ENCODE measurements around the gene KRT75. TPM values are rescaled to one million over a fixed set of nuclear protein-coding genes. Genes with fewer than 3 reads are reported as not detected.
A peak's percentile ranks its signal among the peaks of the same experiment; 100 is the strongest.

The KRT75 gene
- total RNA-seq, 1 experiment from 2014 or later = not detected

DNA sequence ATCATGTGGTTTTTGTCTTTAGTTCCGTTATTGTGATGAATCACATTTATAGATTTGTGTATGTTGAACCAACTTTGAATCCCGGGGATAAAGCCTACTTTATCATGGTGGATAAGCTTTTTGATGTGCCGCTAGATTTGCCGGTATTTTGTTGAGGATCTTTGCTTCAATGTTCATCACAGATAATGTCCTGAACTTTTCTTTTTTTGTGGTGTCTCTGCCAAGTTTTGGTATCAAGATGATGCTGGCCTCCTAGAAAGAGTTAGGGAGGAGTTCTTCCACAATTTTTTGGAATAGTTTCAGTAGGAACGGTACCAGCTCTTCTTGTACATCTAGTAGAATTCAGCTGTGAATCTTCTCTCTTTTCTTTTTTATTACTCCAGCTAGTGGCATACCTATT, 24.7 kb upstream of the KRT75 start:
- BruUV-seq (replicated peaks) = no TSS peak
- no peaks in the 10 kb centered on the region for H3K27me3 Mint-ChIP-seq (ENCODE audit: insufficient read depth, unreplicated experiment)
- intact Hi-C loops (cut with micrococcal nuclease) = no loop called here
- H3K9me3 Mint-ChIP-seq (ENCODE audit: unreplicated experiment) = no peaks in the 10 kb centered on the region
- CTCF ChIA-PET = interaction anchor here (0.7 to 1.4 kb wide), 2 partner anchors 58 to 61 kb away, joined by 3 to 4 read pairs; no protein-coding TSS in a partner anchor
- peaks cover 21% of the 10 kb centered on the region for H3K4me1 Mint-ChIP-seq (ENCODE audit: insufficient read depth, unreplicated experiment)
- no peak overlapping the region for H3K4me3 Mint-ChIP-seq (ENCODE audit: unreplicated experiment)
- H3K36me3 Mint-ChIP-seq (ENCODE audit: insufficient read depth, unreplicated experiment) = no peaks in the 10 kb centered on the region
- POLR2A ChIA-PET = interaction anchor here (0.7 to 1.4 kb wide), 3 partner anchors 9 to 61 kb away, joined by 3 read pairs; partner anchors contain the start of gene KRT5
- no peak overlapping the region for H3K27ac Mint-ChIP-seq (ENCODE audit: low read depth, unreplicated experiment)
- TF ChIP-seq, protein P1, sequence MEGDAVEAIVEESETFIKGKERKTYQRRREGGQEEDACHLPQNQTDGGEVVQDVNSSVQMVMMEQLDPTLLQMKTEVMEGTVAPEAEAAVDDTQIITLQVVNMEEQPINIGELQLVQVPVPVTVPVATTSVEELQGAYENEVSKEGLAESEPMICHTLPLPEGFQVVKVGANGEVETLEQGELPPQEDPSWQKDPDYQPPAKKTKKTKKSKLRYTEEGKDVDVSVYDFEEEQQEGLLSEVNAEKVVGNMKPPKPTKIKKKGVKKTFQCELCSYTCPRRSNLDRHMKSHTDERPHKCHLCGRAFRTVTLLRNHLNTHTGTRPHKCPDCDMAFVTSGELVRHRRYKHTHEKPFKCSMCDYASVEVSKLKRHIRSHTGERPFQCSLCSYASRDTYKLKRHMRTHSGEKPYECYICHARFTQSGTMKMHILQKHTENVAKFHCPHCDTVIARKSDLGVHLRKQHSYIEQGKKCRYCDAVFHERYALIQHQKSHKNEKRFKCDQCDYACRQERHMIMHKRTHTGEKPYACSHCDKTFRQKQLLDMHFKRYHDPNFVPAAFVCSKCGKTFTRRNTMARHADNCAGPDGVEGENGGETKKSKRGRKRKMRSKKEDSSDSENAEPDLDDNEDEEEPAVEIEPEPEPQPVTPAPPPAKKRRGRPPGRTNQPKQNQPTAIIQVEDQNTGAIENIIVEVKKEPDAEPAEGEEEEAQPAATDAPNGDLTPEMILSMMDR (IDR thresholded peaks at IDR 0.05; ENCODE audit: unreplicated experiment) = no peak
- DNase-seq (ENCODE audit: unreplicated experiment) = no peak

DNA sequence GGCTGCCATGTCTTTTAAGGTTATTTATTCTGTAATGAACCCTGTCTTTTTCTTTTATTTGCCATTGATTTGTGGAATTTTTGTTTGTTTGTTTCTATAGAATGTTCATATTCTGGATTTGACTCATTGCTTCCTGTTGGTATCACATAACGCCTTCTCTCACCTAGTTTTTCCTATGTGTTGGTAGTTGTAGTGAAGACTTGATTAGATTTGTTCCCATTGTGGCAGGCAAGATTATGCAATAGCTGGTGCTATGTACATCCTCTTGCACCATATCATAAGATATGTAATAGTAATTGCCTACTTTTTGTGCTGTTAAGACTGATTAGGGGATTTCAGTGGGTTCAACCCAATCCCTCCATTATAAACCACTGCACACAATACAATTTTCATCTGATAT, 21.6 kb upstream of the KRT75 start:
- BruUV-seq (replicated peaks) = no TSS peak
- POLR2A ChIA-PET = interaction anchor here (0.9 to 1.7 kb wide), 3 partner anchors 8 to 65 kb away, joined by 3 to 4 read pairs (median 3); partner anchors contain the start of gene KRT5
- DNase-seq (ENCODE audit: unreplicated experiment) = peak; percentile 81
- TF ChIP-seq, protein P1 (IDR thresholded peaks at IDR 0.05; ENCODE audit: unreplicated experiment) = no peak
- no peak overlapping the region for H3K4me3 Mint-ChIP-seq (ENCODE audit: unreplicated experiment)
- H3K4me1 Mint-ChIP-seq (ENCODE audit: insufficient read depth, unreplicated experiment) = peaks cover 29% of the 10 kb centered on the region
- H3K27ac Mint-ChIP-seq (ENCODE audit: low read depth, unreplicated experiment) = no peak overlapping the region
- CTCF ChIA-PET = no interaction called here
- intact Hi-C loops (cut with micrococcal nuclease) = no loop called here
- H3K9me3 Mint-ChIP-seq (ENCODE audit: unreplicated experiment) = no peaks in the 10 kb centered on the region
- no peaks in the 10 kb centered on the region for H3K36me3 Mint-ChIP-seq (ENCODE audit: insufficient read depth, unreplicated experiment)
- H3K27me3 Mint-ChIP-seq (ENCODE audit: insufficient read depth, unreplicated experiment) = no peaks in the 10 kb centered on the region

DNA sequence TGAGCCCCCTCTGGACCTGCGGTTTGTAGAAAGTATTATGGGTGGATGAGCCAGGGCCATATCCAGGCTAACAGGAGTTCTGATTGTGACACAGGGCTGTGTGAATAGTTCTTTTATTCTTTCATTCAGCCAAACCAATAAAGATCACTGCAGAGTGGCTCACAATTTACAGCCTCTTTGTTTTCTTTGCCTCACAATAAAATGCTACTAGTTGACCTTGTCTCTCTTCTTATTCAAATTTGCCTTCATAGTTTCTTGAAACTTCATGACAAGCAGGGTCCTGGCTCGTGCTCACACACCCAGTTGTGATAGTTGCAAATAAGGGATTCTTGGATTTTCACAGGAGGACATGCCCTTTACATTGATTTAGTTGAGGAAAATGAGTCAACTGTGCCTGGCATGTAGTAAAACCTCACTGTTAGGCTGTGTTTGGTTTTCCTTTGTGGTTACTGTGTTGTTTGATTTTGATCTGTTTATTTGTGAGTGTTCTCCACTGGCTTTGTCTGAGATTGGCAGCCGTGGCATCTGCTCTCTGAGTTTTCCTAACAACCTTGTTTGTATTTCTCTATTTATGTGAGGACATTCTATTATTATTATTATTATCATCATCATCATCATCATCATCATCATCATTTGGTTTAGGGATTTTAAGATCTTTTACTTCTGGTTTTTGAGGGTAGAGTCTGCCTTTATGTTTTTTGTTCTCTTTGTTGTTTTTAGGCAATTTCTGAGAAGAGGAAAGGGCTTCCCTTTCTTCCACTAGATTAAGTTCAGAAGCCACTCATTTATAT, 20.4 kb upstream of the KRT75 start:
- peak; percentile 60 for DNase-seq (ENCODE audit: unreplicated experiment)
- TF ChIP-seq, protein P1 (IDR thresholded peaks at IDR 0.05; ENCODE audit: unreplicated experiment) = no peak
- ChIA-PET CTCF (no interaction called here), POLR2A (interaction anchor here (0.6 to 1.7 kb wide), 4 partner anchors 35 to 66 kb away, joined by 3 to 4 read pairs (median 3); partner anchors contain the start of gene KRT5)
- no TSS peak for BruUV-seq (replicated peaks)
- intact Hi-C loops (cut with micrococcal nuclease) = no loop called here
- Mint-ChIP-seq H3K27me3 (ENCODE audit: insufficient read depth, unreplicated experiment) (no peaks in the 10 kb centered on the region), H3K4me1 (ENCODE audit: insufficient read depth, unreplicated experiment) (peaks cover 29% of the 10 kb centered on the region), H3K9me3 (ENCODE audit: unreplicated experiment) (no peaks in the 10 kb centered on the region), H3K27ac (ENCODE audit: low read depth, unreplicated experiment) (no peak overlapping the region), H3K4me3 (ENCODE audit: unreplicated experiment) (no peak overlapping the region), H3K36me3 (ENCODE audit: insufficient read depth, unreplicated experiment) (no peaks in the 10 kb centered on the region)

DNA sequence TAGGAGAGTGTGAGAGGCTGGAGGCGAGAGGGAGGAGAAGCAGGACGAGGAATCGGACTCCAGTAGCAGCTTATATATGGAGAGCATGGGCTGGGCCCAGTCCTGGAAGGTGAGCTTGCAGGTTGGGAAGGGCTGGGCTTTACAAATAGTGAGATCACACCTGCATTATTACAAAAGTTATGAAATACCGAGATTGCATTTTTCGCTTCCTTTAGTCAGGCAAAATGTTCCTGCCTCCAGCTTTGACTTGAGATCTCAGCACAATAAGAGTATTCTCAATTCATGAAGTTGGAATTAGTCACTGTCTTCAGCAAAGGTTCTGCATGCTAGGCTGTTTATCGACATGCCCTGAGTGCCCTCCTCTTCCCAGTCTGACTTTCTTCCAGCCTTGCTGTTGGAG, 17.9 kb upstream of the KRT75 start, which contains the start of gene KRT6B:
TSS of gene KRT6B (minus strand) at position 46 of the 400 bp plus-strand sequence. CDS start 68 bp downstream, outside the sequence.
- Mint-ChIP-seq H3K36me3 (ENCODE audit: insufficient read depth, unreplicated experiment) (no peaks in the 10 kb centered on the region), H3K27ac (ENCODE audit: low read depth, unreplicated experiment) (no peak within 1 kb of the TSS), H3K4me1 (ENCODE audit: insufficient read depth, unreplicated experiment) (peaks cover 29% of the 10 kb centered on the region), H3K27me3 (ENCODE audit: insufficient read depth, unreplicated experiment) (no peaks in the 10 kb centered on the region), H3K4me3 (ENCODE audit: unreplicated experiment) (peak within 1 kb of the TSS; percentile 3), H3K9me3 (ENCODE audit: unreplicated experiment) (no peaks in the 10 kb centered on the region)
- POLR2A ChIA-PET = interaction anchor here (0.5 to 2.5 kb wide), 13 partner anchors 10 to 815 kb away, joined by 3 to 30 read pairs (median 4); partner anchors contain the start of genes KRT5, KRT6A and KRT6C
- peak; percentile 66 for DNase-seq (ENCODE audit: unreplicated experiment)
- no TSS peak for BruUV-seq (replicated peaks)
- intact Hi-C loops (cut with micrococcal nuclease) = no loop called here
- TF ChIP-seq, protein P1 (IDR thresholded peaks at IDR 0.05; ENCODE audit: unreplicated experiment) = no peak
- CTCF ChIA-PET = interaction anchor here (0.6 to 1.2 kb wide), 2 partner anchors 17 to 594 kb away, joined by 3 read pairs; no protein-coding TSS in a partner anchor

Data from MCF 10A (cell line).